Uterus (tissue), 2 donors: Measurements from ENCODE around the gene NDUFA13.

Experiments
- POLR2A ChIP-seq, 2 donors: fragments of 450-650 bp; IDR thresholded peaks; one replicate each; pipeline ENCODE4 v1.6.1; 2016; ENCODE audit warnings: antibody characterized with exemption in 2 of 2, mild to moderate bottlenecking in 1 of 2, moderate library complexity in 1 of 2
- TF ChIP-seq, protein P1 (sequence below), 4 experiments: fragments of 200-600 bp in 2 of 4; fragments of 450-650 bp in 2 of 4; sonication (generic) in 2 of 4; IDR thresholded peaks; one replicate each; pipeline ENCODE4 v1.5.1; 2016 to 2019; ENCODE audit warnings: antibody characterized with exemption in 4 of 4, mild to moderate bottlenecking in 2 of 4, moderate library complexity in 1 of 4

GRCh38 chr19:19561946-19562664 is 46.1 kb downstream of the NDUFA13 start:
- TF ChIP-seq, protein P1, sequence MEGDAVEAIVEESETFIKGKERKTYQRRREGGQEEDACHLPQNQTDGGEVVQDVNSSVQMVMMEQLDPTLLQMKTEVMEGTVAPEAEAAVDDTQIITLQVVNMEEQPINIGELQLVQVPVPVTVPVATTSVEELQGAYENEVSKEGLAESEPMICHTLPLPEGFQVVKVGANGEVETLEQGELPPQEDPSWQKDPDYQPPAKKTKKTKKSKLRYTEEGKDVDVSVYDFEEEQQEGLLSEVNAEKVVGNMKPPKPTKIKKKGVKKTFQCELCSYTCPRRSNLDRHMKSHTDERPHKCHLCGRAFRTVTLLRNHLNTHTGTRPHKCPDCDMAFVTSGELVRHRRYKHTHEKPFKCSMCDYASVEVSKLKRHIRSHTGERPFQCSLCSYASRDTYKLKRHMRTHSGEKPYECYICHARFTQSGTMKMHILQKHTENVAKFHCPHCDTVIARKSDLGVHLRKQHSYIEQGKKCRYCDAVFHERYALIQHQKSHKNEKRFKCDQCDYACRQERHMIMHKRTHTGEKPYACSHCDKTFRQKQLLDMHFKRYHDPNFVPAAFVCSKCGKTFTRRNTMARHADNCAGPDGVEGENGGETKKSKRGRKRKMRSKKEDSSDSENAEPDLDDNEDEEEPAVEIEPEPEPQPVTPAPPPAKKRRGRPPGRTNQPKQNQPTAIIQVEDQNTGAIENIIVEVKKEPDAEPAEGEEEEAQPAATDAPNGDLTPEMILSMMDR (IDR thresholded peaks at IDR 0.05), result no peak
- TF ChIP-seq POLR2A (IDR thresholded peaks at IDR 0.05), result no peak
